ACC112 (cell line): ENCODE measurements around the gene IER2.
"Not testable (repeated sequence)": the region's sequence is repeated elsewhere in the genome, so short reads cannot be mapped to it uniquely, and the experiment has no call there.

Experiments used
- H2AFZ ChIP-seq: fragments of 200-600 bp; sonication (generic); one replicate; pipeline ENCODE4 v1.6.0; 2017; ENCODE audit warnings: antibody characterized with exemption, low read length; ENCODE audit not compliant: unreplicated experiment
- H3K27ac ChIP-seq: fragments of 200-600 bp; sonication (generic); 2 replicates; pipeline ENCODE4 v1.5.1; 2014; ENCODE audit warnings: low read depth, mild to moderate bottlenecking, antibody characterized with exemption, low read length, moderate library complexity
- H3K27me3 ChIP-seq: fragments of 200-600 bp; sonication (generic); 2 replicates; pipeline ENCODE4 v1.6.1; 2014; ENCODE audit warnings: mild to moderate bottlenecking, antibody characterized with exemption, low read length, moderate library complexity, mixed read lengths; ENCODE audit not compliant: insufficient read depth
- H3K36me3 ChIP-seq: fragments of 200-600 bp; sonication (generic); 2 replicates; pipeline ENCODE4 v1.6.1; 2016; ENCODE audit warnings: mild to moderate bottlenecking, antibody characterized with exemption, low read length, moderate library complexity, mixed read lengths; ENCODE audit not compliant: insufficient read depth
- H3K4me1 ChIP-seq: fragments of 200-600 bp; sonication (generic); one replicate; pipeline ENCODE4 v1.6.1; 2016; ENCODE audit warnings: low read length, mixed read lengths; ENCODE audit not compliant: insufficient read depth, unreplicated experiment, control insufficient read depth
- H3K4me3 ChIP-seq: fragments of 200-600 bp; sonication (generic); 2 replicates; pipeline ENCODE4 v1.5.1; 2014; ENCODE audit warnings: mild to moderate bottlenecking, low read depth, low read length
- H3K79me2 ChIP-seq: fragments of 200-600 bp; sonication (generic); one replicate; pipeline ENCODE4 v1.6.0; 2016; ENCODE audit warnings: low read length; ENCODE audit not compliant: control insufficient read depth, unreplicated experiment, insufficient read depth

IER2 gene

DNA sequence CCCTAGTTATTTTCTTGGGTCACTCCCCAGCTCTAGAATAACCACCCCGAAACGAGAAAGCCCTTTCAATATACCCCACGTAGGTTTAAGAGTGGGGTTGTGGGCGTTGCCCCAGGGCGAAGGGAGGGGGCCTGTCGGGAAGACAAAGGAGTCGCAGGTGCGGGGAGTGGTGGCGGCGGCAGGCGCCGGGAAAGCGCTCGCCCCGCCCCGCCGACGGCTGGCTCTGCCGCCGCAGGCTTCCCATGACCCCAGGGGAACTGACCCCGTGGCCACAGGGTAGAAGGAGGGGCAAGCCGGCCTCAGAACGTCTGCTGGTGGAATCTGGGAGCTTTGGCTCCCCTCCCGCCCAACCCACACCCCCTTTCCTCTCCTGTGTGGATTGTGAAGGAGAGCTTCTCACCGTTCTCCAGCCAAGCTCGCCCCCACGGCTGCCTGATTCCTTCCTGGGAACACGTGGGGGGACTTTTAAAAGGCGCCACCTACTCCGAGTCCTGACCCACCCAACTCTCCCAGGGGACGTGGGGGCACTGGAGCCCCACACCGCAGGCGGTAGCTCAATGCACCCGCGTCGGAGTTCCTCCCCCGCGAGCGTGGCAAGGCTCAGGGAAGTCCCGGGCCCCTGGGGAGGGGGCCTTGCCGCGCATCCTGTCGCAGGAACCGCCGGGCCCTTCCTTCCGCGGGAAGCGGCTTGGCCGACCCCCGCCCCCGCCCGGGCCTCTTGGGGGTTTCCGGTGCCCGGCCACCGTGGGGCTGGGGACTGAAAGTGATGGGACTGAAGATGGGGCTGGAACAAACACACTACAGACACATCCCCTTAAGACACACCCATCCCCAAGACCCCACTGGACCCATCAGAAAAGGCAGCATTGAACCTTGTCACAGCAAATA, 5.5 kb downstream of the IER2 start:
- Histone ChIP-seq H3K4me3 (peak overlapping the region; percentile 97), H3K27me3 (no peaks in the 10 kb centered on the region), H2AFZ (no peak overlapping the region), H3K27ac (peak overlapping the region; percentile 96), H3K4me1 (peaks cover 13% of the 10 kb centered on the region), H3K36me3 (peaks cover 9% of the 10 kb centered on the region; the same call in 1 of the 2 replicates), H3K79me2 (peaks cover 23% of the 10 kb centered on the region)

- Histone ChIP-seq H3K4me1 (peaks cover 27% of the 10 kb centered on the region), H3K79me2 (peaks cover under 1% of the 10 kb centered on the region), H3K4me3 (no peak overlapping the region), H3K27ac (no peak overlapping the region), H3K36me3 (no peaks in the 10 kb centered on the region), H2AFZ (no peak overlapping the region), H3K27me3 (no peaks in the 10 kb centered on the region)
Observed at GRCh38 chr19:13159713-13160112, 9.5 kb downstream of the IER2 start.

DNA sequence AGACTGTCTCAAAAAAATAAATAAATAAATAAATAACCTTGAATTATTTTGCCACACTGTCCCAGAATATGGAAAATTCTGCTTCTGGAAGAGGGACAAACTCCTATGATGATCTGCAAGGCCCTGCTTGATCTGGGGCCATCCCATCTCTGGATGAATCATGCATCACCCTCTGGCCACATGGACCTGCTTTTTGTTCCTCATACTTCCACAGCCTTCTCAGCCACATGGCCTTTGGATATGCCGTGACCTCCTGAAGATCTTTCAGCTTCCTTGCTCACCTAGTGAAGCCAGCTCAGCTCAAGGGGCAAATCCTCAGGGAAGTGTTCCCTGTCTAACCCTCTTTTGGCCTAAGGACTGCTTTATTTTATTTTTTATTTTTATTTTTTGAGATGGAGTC, 10.3 kb downstream of the IER2 start:
- H3K36me3 ChIP-seq = no peaks in the 10 kb centered on the region
- peaks cover 31% of the 10 kb centered on the region for H3K4me1 ChIP-seq
- H2AFZ ChIP-seq = no peak overlapping the region
- no peak overlapping the region for H3K4me3 ChIP-seq
- no peak overlapping the region for H3K27ac ChIP-seq
- no peaks in the 10 kb centered on the region for H3K79me2 ChIP-seq
- no peaks in the 10 kb centered on the region for H3K27me3 ChIP-seq

DNA sequence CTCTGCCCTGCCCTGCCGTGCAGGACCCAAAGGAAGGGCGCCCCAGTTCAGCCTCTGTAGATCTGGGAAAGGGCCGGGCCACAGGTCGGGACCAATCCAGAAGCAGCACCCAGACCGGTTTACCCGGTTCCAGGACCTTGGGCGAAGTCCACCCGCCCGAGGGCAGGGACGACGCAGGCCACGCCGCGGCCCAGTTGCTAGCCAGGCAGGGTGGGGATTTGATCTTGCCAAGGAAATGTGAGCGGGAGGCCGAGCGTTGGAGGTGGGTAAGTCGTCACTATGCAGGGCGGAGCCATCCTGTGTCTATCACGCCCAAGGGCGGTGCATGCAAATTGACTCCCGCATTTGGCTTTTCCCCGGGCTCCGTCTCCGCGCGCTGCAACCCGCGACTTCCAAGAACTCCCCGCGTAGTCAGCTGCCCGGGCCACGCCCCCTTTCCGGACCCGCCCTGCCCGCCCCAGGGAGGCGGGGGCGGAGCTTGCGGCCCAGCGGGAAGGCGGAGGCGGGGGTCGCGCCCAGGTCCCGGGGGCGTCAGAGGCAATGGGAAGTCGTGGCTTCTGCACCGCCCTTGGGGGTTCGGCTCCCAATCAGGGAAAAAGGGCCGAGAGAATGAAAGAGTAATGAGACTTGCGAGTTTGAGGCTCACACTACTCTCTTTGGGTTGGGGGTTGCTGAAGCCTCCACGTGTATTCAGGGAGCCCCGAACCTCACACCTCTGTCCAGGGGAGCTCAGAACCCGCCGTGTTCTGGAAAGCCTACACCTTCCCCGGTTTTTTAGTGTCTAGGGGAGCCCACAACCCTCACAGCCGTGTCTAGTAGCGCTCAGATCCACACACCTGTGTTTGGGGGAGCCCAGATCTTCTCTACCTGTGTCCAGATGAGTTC, 12.8 kb downstream of the IER2 start:
- Histone ChIP-seq H3K79me2 (no peaks in the 10 kb centered on the region), H3K36me3 (no peaks in the 10 kb centered on the region), H3K4me1 (peaks cover 27% of the 10 kb centered on the region), H3K27me3 (no peaks in the 10 kb centered on the region), H3K27ac (peak overlapping the region; percentile 92), H2AFZ (peak overlapping the region; percentile 73), H3K4me3 (peak overlapping the region; percentile 72)

- Histone ChIP-seq H3K79me2 (no peaks in the 10 kb centered on the region), H3K36me3 (no peaks in the 10 kb centered on the region), H3K27ac (peak overlapping the region; percentile 92), H2AFZ (peak overlapping the region; percentile 4), H3K4me3 (peak overlapping the region; percentile 72), H3K4me1 (peaks cover 27% of the 10 kb centered on the region), H3K27me3 (no peaks in the 10 kb centered on the region)
Observed at GRCh38 chr19:13163609-13164342, 13.6 kb downstream of the IER2 start.

- Histone ChIP-seq H3K36me3 (no peaks in the 10 kb centered on the region), H3K4me1 (peaks cover 32% of the 10 kb centered on the region), H3K27me3 (no peaks in the 10 kb centered on the region), H3K79me2 (no peaks in the 10 kb centered on the region), H2AFZ (no peak overlapping the region), H3K27ac (peak overlapping the region; percentile 92), H3K4me3 (peak overlapping the region; percentile 72)
Observed at GRCh38 chr19:13164343-13165161, 14.3 kb downstream of the IER2 start.

GRCh38 chr19:13165162-13165997, 15.2 kb downstream of the IER2 start:
- Histone ChIP-seq H3K36me3 (no peaks in the 10 kb centered on the region), H3K27ac (peak overlapping the region; percentile 92), H3K79me2 (no peaks in the 10 kb centered on the region), H2AFZ (no peak overlapping the region), H3K4me3 (no peak overlapping the region), H3K4me1 (peaks cover 39% of the 10 kb centered on the region), H3K27me3 (no peaks in the 10 kb centered on the region)

GRCh38 chr19:13166151-13166550, 15.9 kb downstream of the IER2 start:
- H3K36me3 ChIP-seq, H3K27ac ChIP-seq, H3K79me2 ChIP-seq, H3K27me3 ChIP-seq, H2AFZ ChIP-seq, H3K4me3 ChIP-seq: not testable (repeated sequence)
- H3K4me1 ChIP-seq = peaks cover 39% of the 10 kb centered on the region

DNA sequence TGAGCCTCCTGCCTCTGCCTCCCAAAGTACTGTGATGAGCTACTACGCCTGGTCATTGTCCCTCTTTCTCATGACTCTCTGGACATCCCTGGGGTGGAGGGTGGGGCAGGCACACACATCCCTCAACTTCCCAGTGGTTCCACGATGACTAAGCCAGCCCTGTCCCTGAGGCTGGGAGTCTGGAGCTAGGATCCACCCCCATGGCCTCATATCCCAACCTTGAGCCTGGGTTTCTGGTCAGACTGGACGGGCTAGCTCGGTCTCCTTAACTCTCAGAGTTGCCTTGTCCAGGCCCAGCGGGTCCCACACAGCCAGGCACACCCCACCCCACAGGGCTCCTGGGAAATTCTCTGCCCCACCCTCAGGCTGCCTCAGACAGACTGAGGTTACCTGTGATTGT, 19.6 kb downstream of the IER2 start:
- Histone ChIP-seq H3K4me3 (no peak overlapping the region), H3K79me2 (no peaks in the 10 kb centered on the region), H3K36me3 (no peaks in the 10 kb centered on the region), H2AFZ (no peak overlapping the region), H3K27me3 (no peaks in the 10 kb centered on the region), H3K4me1 (peaks cover 38% of the 10 kb centered on the region), H3K27ac (peak overlapping the region; percentile 53)
